GM21529 (cell line): ENCODE results near the gene MREG.
"Not testable (repeated sequence)": the region's sequence is repeated elsewhere in the genome, so short reads cannot be mapped to it uniquely, and the experiment has no call there.

Source experiments
- ATAC-seq: cut with Tn5 transposase; IDR thresholded peaks from one replicate; pipeline ENCODE4 v1.9.1; 2021; ENCODE audit not compliant: unreplicated experiment

The MREG gene

GRCh38 chr2:215988556-215989207 is 24.7 kb downstream of the MREG start:
- not testable (repeated sequence) for ATAC-seq

GRCh38 chr2:215985257-215985656 is 28.1 kb downstream of the MREG start:
- ATAC-seq, result no peak

- ATAC-seq, result no peak
Measured at GRCh38 chr2:215984661-215985060, 28.7 kb downstream of the MREG start.

GRCh38 chr2:215983581-215984351 is 29.6 kb downstream of the MREG start:
- ATAC-seq, result peak; percentile 42

- peak; percentile 79 for ATAC-seq
Measured at GRCh38 chr2:215982465-215982875, 30.9 kb downstream of the MREG start.

- no peak for ATAC-seq
Measured at GRCh38 chr2:215981115-215981514, 32.2 kb downstream of the MREG start.

GRCh38 chr2:215979620-215980019 is 33.7 kb downstream of the MREG start:
- peak; percentile 43 for ATAC-seq

- ATAC-seq, result no peak
Measured at GRCh38 chr2:215974700-215975429, 38.5 kb downstream of the MREG start.

- ATAC-seq, result no peak
Measured at GRCh38 chr2:215973954-215974699, 39.2 kb downstream of the MREG start.

GRCh38 chr2:215973145-215973792 is 40.1 kb downstream of the MREG start:
- ATAC-seq, result no peak

GRCh38 chr2:215971671-215972070 is 41.7 kb downstream of the MREG start:
- ATAC-seq, result no peak

GRCh38 chr2:215970894-215971293 is 42.5 kb downstream of the MREG start:
- not testable (repeated sequence) for ATAC-seq

- ATAC-seq, result no peak
Measured at GRCh38 chr2:215970425-215970824, 42.9 kb downstream of the MREG start.

GRCh38 chr2:215969131-215969841 is 44.1 kb downstream of the MREG start:
- ATAC-seq, result no peak

GRCh38 chr2:215968499-215968898 is 44.9 kb downstream of the MREG start:
- ATAC-seq, result no peak

GRCh38 chr2:215967590-215968378 is 45.6 kb downstream of the MREG start:
- no peak for ATAC-seq

- ATAC-seq, result no peak
Measured at GRCh38 chr2:215966951-215967350, 46.4 kb downstream of the MREG start.

GRCh38 chr2:215966274-215966673 is 47.1 kb downstream of the MREG start:
- no peak for ATAC-seq

GRCh38 chr2:215965532-215966165 is 47.7 kb downstream of the MREG start:
- ATAC-seq, result no peak
